Activated naive CD8-positive, alpha-beta T cell treated with anti-CD3 and anti-CD28 coated beads, Interleukin-2, amount 50 U/mL, for 16 hours (primary cell): ENCODE measurements around the gene RTP1.
"Not testable (repeated sequence)": the region's sequence is repeated elsewhere in the genome, so short reads cannot be mapped to it uniquely, and the experiment has no call there.

ENCODE experiments used
- DNase-seq: peaks from one replicate; pipeline ENCODE4 v3.0.0-alpha.2; 2020; ENCODE audit warnings: low read depth, low spot score

Gene RTP1

GRCh38 chr3:187198490-187198889 is 1.2 kb downstream of the RTP1 start:
- DNase-seq: no peak

- DNase-seq: not testable (repeated sequence)
Measured at GRCh38 chr3:187199463-187200050, 2.3 kb downstream of the RTP1 start.

GRCh38 chr3:187205683-187206082 is 8.4 kb downstream of the RTP1 start:
- no peak for DNase-seq

- DNase-seq: no peak
Measured at GRCh38 chr3:187207062-187207461, 9.8 kb downstream of the RTP1 start.

- no peak for DNase-seq
Measured at GRCh38 chr3:187207624-187208023, 10.3 kb downstream of the RTP1 start.

- DNase-seq: no peak
Measured at GRCh38 chr3:187208159-187208558, 10.9 kb downstream of the RTP1 start.

- DNase-seq: no peak
Measured at GRCh38 chr3:187209491-187209890, 12.2 kb downstream of the RTP1 start.

- DNase-seq: no peak
Measured at GRCh38 chr3:187210091-187210490, 12.8 kb downstream of the RTP1 start.

GRCh38 chr3:187210545-187211327 is 13.4 kb downstream of the RTP1 start:
- DNase-seq: no peak

GRCh38 chr3:187211532-187212195 is 14.4 kb downstream of the RTP1 start:
- DNase-seq: no peak

GRCh38 chr3:187212196-187212545 is 14.9 kb downstream of the RTP1 start:
- DNase-seq: no peak

- no peak for DNase-seq
Measured at GRCh38 chr3:187212705-187213104, 15.4 kb downstream of the RTP1 start.

GRCh38 chr3:187213616-187214015 is 16.3 kb downstream of the RTP1 start:
- no peak for DNase-seq

- DNase-seq: no peak
Measured at GRCh38 chr3:187215460-187215859, 18.2 kb downstream of the RTP1 start.

- no peak for DNase-seq
Measured at GRCh38 chr3:187222801-187223200, 25.5 kb downstream of the RTP1 start.

GRCh38 chr3:187223799-187224198 is 26.5 kb downstream of the RTP1 start:
- no peak for DNase-seq

- no peak for DNase-seq
Measured at GRCh38 chr3:187227658-187228258, 30.5 kb downstream of the RTP1 start.

- DNase-seq: no peak
Measured at GRCh38 chr3:187228740-187229139, 31.5 kb downstream of the RTP1 start.

- DNase-seq: no peak
Measured at GRCh38 chr3:187230011-187230410, 32.7 kb downstream of the RTP1 start.

- no peak for DNase-seq
Measured at GRCh38 chr3:187236962-187237361, 39.7 kb downstream of the RTP1 start.

- DNase-seq: no peak
Measured at GRCh38 chr3:187237741-187238140, 40.5 kb downstream of the RTP1 start.

- DNase-seq: no peak
Measured at GRCh38 chr3:187238239-187238638, 41.0 kb downstream of the RTP1 start.

GRCh38 chr3:187238835-187239234 is 41.5 kb downstream of the RTP1 start:
- DNase-seq: not testable (repeated sequence)
